Gastroesophageal sphincter (tissue), 2 donors: Measurements from ENCODE around the gene MYRIP.

Source experiments
- EP300 ChIP-seq: sonication (generic); formaldehyde crosslinking; IDR thresholded peaks from one replicate; pipeline ENCODE4 v1.6.1; 2017; ENCODE audit warnings: antibody characterized with exemption, mild to moderate bottlenecking
- POLR2AphosphoS5 ChIP-seq: sonication (generic); formaldehyde crosslinking; IDR thresholded peaks from one replicate; pipeline ENCODE4 v1.6.1; 2017; ENCODE audit warnings: antibody characterized with exemption

GRCh38 chr3:39814007-39814406 lies 4.6 kb downstream of the MYRIP start:
- TF ChIP-seq POLR2AphosphoS5 = no peak
- TF ChIP-seq EP300 = no peak
